Measurements from ENCODE around the gene OTUB1.
A peak's percentile ranks its signal among the peaks of the same experiment; 100 is the strongest.
"Not testable (repeated sequence)": the region's sequence is repeated elsewhere in the genome, so short reads cannot be mapped to it uniquely, and the experiment has no call there.

OTUB1 gene

DNA sequence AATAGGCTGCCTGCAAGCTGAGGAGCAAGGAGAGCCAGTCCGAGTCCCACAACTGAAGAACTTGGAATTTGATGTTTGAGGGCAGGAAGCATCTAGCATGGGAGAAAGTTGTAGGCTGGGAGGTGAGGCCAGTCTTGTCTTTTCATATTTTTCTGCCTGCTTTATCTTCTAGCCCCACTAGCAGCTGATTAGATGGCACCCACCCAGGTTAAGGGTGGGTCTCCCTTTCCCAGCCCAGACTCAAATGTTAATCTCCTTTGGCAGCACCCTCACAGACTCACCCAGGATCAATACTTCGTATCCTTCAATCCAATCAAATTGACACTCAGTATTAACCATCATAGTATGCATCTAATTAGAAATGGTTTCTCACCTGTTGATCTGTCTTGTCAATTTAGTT lies 16.8 kb upstream of the OTUB1 start:
- H3K27ac ChIP-seq (ENCODE audit: low read length, poor library complexity, severe bottlenecking): no peak overlapping the region
- H3K4me1 ChIP-seq (ENCODE audit: control insufficient read depth, insufficient read depth, low read depth, low read length): peaks cover 2% of the 10 kb centered on the region
- H4K91ac ChIP-seq (ENCODE audit: low read length): no peak overlapping the region
- no peak overlapping the region for H3K4ac ChIP-seq (ENCODE audit: low read depth in 1 of 2, low read length in 2 of 2)
- no peaks in the 10 kb centered on the region for H3K36me3 ChIP-seq (ENCODE audit: control insufficient read depth in 1 of 2, insufficient read depth in 2 of 2, low read depth in 1 of 2, low read length in 2 of 2)
- H2BK15ac ChIP-seq (ENCODE audit: low read depth, poor library complexity, severe bottlenecking): no peak overlapping the region
- no peak overlapping the region for H2AK5ac ChIP-seq (ENCODE audit: low read length, severe bottlenecking)
- H3K27me3 ChIP-seq (ENCODE audit: control insufficient read depth in 1 of 2, insufficient read depth in 1 of 2, low read length in 2 of 2): no peaks in the 10 kb centered on the region
- H3K18ac ChIP-seq (ENCODE audit: low read depth in 1 of 2, low read length in 2 of 2): no peak overlapping the region
- H3K9me3 ChIP-seq (ENCODE audit: control insufficient read depth, low read length): no peaks in the 10 kb centered on the region
- no peak overlapping the region for H2BK120ac ChIP-seq (ENCODE audit: low read depth, low read length)
- no peaks in the 10 kb centered on the region for H3K79me1 ChIP-seq (replicated peaks; ENCODE audit: low read length, poor library complexity, severe bottlenecking)
- 61% methylated on average over 2 of the region's 2 CpGs for WGBS
- H2BK12ac ChIP-seq (ENCODE audit: low read length in 2 of 2): no peak overlapping the region
- DNase-seq: no peak
- H3K4me2 ChIP-seq (ENCODE audit: low read length, poor library complexity, severe bottlenecking): no peak overlapping the region
- H4K8ac ChIP-seq (ENCODE audit: low read length): no peak overlapping the region
- no peak overlapping the region for H3K4me3 ChIP-seq (ENCODE audit: insufficient read depth in 1 of 2, low read depth in 1 of 2, low read length in 2 of 2)
- no peak overlapping the region for H3K23ac ChIP-seq (ENCODE audit: low read length in 2 of 2)
- H2AFZ ChIP-seq (ENCODE audit: low read depth, low read length): no peak overlapping the region
- H3K14ac ChIP-seq (ENCODE audit: low read length in 2 of 2): no peak overlapping the region
- no peak overlapping the region for H3K9ac ChIP-seq (ENCODE audit: low read length)
- H2BK5ac ChIP-seq (ENCODE audit: low read depth, low read length, poor library complexity, severe bottlenecking): no peak overlapping the region

GRCh38 chr11:63970902-63971301 lies 15.3 kb upstream of the OTUB1 start:
- Histone ChIP-seq H2BK15ac (ENCODE audit: low read depth, poor library complexity, severe bottlenecking) (no peak overlapping the region), H3K9me3 (ENCODE audit: control insufficient read depth, low read length) (no peaks in the 10 kb centered on the region), H3K18ac (ENCODE audit: low read depth in 1 of 2, low read length in 2 of 2) (no peak overlapping the region), H2AFZ (ENCODE audit: low read depth, low read length) (no peak overlapping the region), H4K91ac (ENCODE audit: low read length) (no peak overlapping the region), H3K4me2 (ENCODE audit: low read length, poor library complexity, severe bottlenecking) (no peak overlapping the region), H2BK120ac (ENCODE audit: low read depth, low read length) (no peak overlapping the region), H2BK5ac (ENCODE audit: low read depth, low read length, poor library complexity, severe bottlenecking) (no peak overlapping the region), H3K27me3 (ENCODE audit: control insufficient read depth in 1 of 2, insufficient read depth in 1 of 2, low read length in 2 of 2) (no peaks in the 10 kb centered on the region), H3K79me1 (replicated peaks; ENCODE audit: low read length, poor library complexity, severe bottlenecking) (no peaks in the 10 kb centered on the region), H3K36me3 (ENCODE audit: control insufficient read depth in 1 of 2, insufficient read depth in 2 of 2, low read depth in 1 of 2, low read length in 2 of 2) (no peaks in the 10 kb centered on the region), H2AK5ac (ENCODE audit: low read length, severe bottlenecking) (no peak overlapping the region), H3K27ac (ENCODE audit: low read length, poor library complexity, severe bottlenecking) (no peak overlapping the region), H2BK12ac (ENCODE audit: low read length in 2 of 2) (no peak overlapping the region), H3K23ac (ENCODE audit: low read length in 2 of 2) (no peak overlapping the region), H3K4me3 (ENCODE audit: insufficient read depth in 1 of 2, low read depth in 1 of 2, low read length in 2 of 2) (no peak overlapping the region), H3K14ac (ENCODE audit: low read length in 2 of 2) (no peak overlapping the region), H4K8ac (ENCODE audit: low read length) (peak overlapping the region; percentile 41), H3K4ac (ENCODE audit: low read depth in 1 of 2, low read length in 2 of 2) (no peak overlapping the region), H3K9ac (ENCODE audit: low read length) (no peak overlapping the region), H3K4me1 (ENCODE audit: control insufficient read depth, insufficient read depth, low read depth, low read length) (peaks cover 3% of the 10 kb centered on the region)
- DNase-seq: no peak
- 85% methylated on average over 5 of the region's 5 CpGs for WGBS

GRCh38 chr11:63973912-63974258 lies 12.4 kb upstream of the OTUB1 start:
- H3K18ac ChIP-seq (ENCODE audit: low read depth in 1 of 2, low read length in 2 of 2); H3K27ac ChIP-seq (ENCODE audit: low read length, poor library complexity, severe bottlenecking): not testable (repeated sequence)

DNA sequence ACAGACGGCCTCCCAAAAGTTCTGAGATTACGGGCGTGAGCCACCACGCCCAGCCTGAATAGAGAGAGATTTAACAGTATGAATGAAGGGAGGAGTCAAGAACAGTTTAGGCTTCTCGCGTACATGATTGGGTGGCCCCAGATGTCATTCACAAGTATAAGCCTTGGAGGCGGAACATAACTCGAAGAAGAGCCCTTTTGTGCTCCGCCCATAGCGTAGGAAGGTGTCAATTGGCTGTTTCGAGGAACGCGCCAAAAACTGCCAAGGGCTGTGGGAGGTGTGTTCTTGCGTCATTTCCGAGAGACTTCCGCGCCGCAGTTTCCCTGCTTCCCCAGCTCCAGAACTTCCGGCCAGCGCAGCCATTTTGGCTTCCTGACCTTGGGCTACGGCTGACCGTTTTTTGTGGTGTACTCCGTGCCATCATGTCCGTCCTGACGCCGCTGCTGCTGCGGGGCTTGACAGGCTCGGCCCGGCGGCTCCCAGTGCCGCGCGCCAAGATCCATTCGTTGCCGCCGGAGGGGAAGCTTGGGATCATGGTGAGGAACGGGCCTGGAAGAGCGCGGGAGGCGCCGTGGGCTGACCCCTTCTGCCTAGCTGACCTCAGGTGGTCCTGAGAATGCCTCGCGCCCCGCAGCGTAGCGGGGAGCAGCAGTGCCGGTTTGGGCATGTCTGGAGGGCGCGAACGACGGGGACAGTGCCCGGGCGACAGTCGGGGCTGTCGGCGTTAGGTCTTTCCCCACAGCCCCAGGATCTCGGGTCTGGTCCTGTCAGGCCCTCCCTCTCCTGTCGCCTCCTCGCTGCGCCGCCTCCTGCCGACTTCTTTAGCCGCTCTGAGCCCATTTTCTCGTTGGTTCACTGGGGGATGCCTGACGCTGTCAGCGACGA lies 11.7 kb upstream of the OTUB1 start, which contains the start of gene COX8A:
Gene COX8A (plus strand): TSS at position 362 of the 885 bp plus-strand sequence. CDS start 61 bp downstream, at position 423.
- Histone ChIP-seq H2AFZ (ENCODE audit: low read depth, low read length) (peak within 1 kb of the TSS; percentile 98), H4K91ac (ENCODE audit: low read length) (peak within 1 kb of the TSS; percentile 93), H3K27ac (ENCODE audit: low read length, poor library complexity, severe bottlenecking) (peak within 1 kb of the TSS; percentile 69), H4K8ac (ENCODE audit: low read length) (peak within 1 kb of the TSS; percentile 98), H2BK15ac (ENCODE audit: low read depth, poor library complexity, severe bottlenecking) (peak within 1 kb of the TSS; percentile 87), H3K79me1 (replicated peaks; ENCODE audit: low read length, poor library complexity, severe bottlenecking) (peaks cover 4% of the 10 kb centered on the region), H3K18ac (ENCODE audit: low read depth in 1 of 2, low read length in 2 of 2) (peak within 1 kb of the TSS; percentile 91 to 97), H3K23ac (ENCODE audit: low read length in 2 of 2) (peak within 1 kb of the TSS in 1 of 2 experiments; percentile 98), H3K9me3 (ENCODE audit: control insufficient read depth, low read length) (no peaks in the 10 kb centered on the region), H3K4me3 (ENCODE audit: insufficient read depth in 1 of 2, low read depth in 1 of 2, low read length in 2 of 2) (peak within 1 kb of the TSS; percentile 91 to 96), H3K4ac (ENCODE audit: low read depth in 1 of 2, low read length in 2 of 2) (peak within 1 kb of the TSS; percentile 62 to 90), H2BK5ac (ENCODE audit: low read depth, low read length, poor library complexity, severe bottlenecking) (peak within 1 kb of the TSS; percentile 31), H2AK5ac (ENCODE audit: low read length, severe bottlenecking) (no peak within 1 kb of the TSS), H2BK120ac (ENCODE audit: low read depth, low read length) (no peak within 1 kb of the TSS), H3K4me1 (ENCODE audit: control insufficient read depth, insufficient read depth, low read depth, low read length) (peaks cover 20% of the 10 kb centered on the region), H3K9ac (ENCODE audit: low read length) (peak within 1 kb of the TSS; percentile 93), H3K27me3 (ENCODE audit: control insufficient read depth in 1 of 2, insufficient read depth in 1 of 2, low read length in 2 of 2) (no peaks in the 10 kb centered on the region), H2BK12ac (ENCODE audit: low read length in 2 of 2) (peak within 1 kb of the TSS in 1 of 2 experiments; percentile 51), H3K14ac (ENCODE audit: low read length in 2 of 2) (peak within 1 kb of the TSS in 1 of 2 experiments; percentile 95), H3K36me3 (ENCODE audit: control insufficient read depth in 1 of 2, insufficient read depth in 2 of 2, low read depth in 1 of 2, low read length in 2 of 2) (peaks cover 13 to 17% of the 10 kb centered on the region in 2 experiments), H3K4me2 (ENCODE audit: low read length, poor library complexity, severe bottlenecking) (peak within 1 kb of the TSS; percentile 74)
- under 1% methylated on average over 57 of the region's 67 CpGs for WGBS
- DNase-seq: peak; percentile 100

More at GRCh38 chr11:63973912-63974258, 12.4 kb upstream of the OTUB1 start:
- H3K79me1 ChIP-seq (replicated peaks; ENCODE audit: low read length, poor library complexity, severe bottlenecking); H3K4ac ChIP-seq (ENCODE audit: low read depth in 1 of 2, low read length in 2 of 2); DNase-seq; H2BK12ac ChIP-seq (ENCODE audit: low read length in 2 of 2); H2AFZ ChIP-seq (ENCODE audit: low read depth, low read length); H2BK120ac ChIP-seq (ENCODE audit: low read depth, low read length); H3K9me3 ChIP-seq (ENCODE audit: control insufficient read depth, low read length); H2AK5ac ChIP-seq (ENCODE audit: low read length, severe bottlenecking); H3K23ac ChIP-seq (ENCODE audit: low read length in 2 of 2); H3K9ac ChIP-seq (ENCODE audit: low read length); H4K91ac ChIP-seq (ENCODE audit: low read length); H2BK5ac ChIP-seq (ENCODE audit: low read depth, low read length, poor library complexity, severe bottlenecking); H3K14ac ChIP-seq (ENCODE audit: low read length in 2 of 2); H3K27me3 ChIP-seq (ENCODE audit: control insufficient read depth in 1 of 2, insufficient read depth in 1 of 2, low read length in 2 of 2); H2BK15ac ChIP-seq (ENCODE audit: low read depth, poor library complexity, severe bottlenecking); H4K8ac ChIP-seq (ENCODE audit: low read length): not testable (repeated sequence)
- 81% methylated on average over 18 of the region's 18 CpGs for WGBS
- peak overlapping the region in 1 of 2 experiments; percentile 91 for H3K4me3 ChIP-seq (ENCODE audit: insufficient read depth in 1 of 2, low read depth in 1 of 2, low read length in 2 of 2)
- peak overlapping the region; percentile 55 for H3K4me2 ChIP-seq (ENCODE audit: low read length, poor library complexity, severe bottlenecking)
- H3K4me1 ChIP-seq (ENCODE audit: control insufficient read depth, insufficient read depth, low read depth, low read length): peaks cover 13% of the 10 kb centered on the region
- peaks cover 9 to 11% of the 10 kb centered on the region in 2 experiments for H3K36me3 ChIP-seq (ENCODE audit: control insufficient read depth in 1 of 2, insufficient read depth in 2 of 2, low read depth in 1 of 2, low read length in 2 of 2)

All from mesenchymal stem cell (in vitro differentiated cells and primary cell).